Endothelial cell (in vitro differentiated cells): ENCODE measurements around the gene LAD1. TPM values are rescaled to one million over a fixed set of nuclear protein-coding genes. Genes with fewer than 3 reads are reported as not detected.

Experiments
- DNase-seq: peaks from one replicate; pipeline ENCODE4 v3.0.0; 2021; ENCODE audit warnings: low spot score
- H3K27ac Mint-ChIP-seq: one replicate; pipeline ENCODE4 v1.8.0; 2021; ENCODE audit warnings: mixed read lengths, inconsistent platforms; ENCODE audit not compliant: unreplicated experiment
- H3K27me3 Mint-ChIP-seq: one replicate; pipeline ENCODE4 v1.8.0; 2021; ENCODE audit warnings: mild to moderate bottlenecking, moderate library complexity, mixed read lengths, inconsistent platforms; ENCODE audit not compliant: unreplicated experiment
- H3K36me3 Mint-ChIP-seq: one replicate; pipeline ENCODE4 v1.8.0; 2021; ENCODE audit warnings: mild to moderate bottlenecking, low read depth, mixed read lengths, inconsistent platforms; ENCODE audit not compliant: unreplicated experiment
- H3K4me1 Mint-ChIP-seq: one replicate; pipeline ENCODE4 v1.8.0; 2021; ENCODE audit warnings: mild to moderate bottlenecking, mixed read lengths, inconsistent platforms; ENCODE audit not compliant: unreplicated experiment
- H3K4me3 Mint-ChIP-seq: one replicate; pipeline ENCODE4 v1.8.0; 2021; ENCODE audit warnings: mild to moderate bottlenecking, mixed read lengths, inconsistent platforms; ENCODE audit not compliant: unreplicated experiment
- H3K9me3 Mint-ChIP-seq: one replicate; pipeline ENCODE4 v1.8.0; 2021; ENCODE audit warnings: mixed read lengths, inconsistent platforms; ENCODE audit not compliant: unreplicated experiment
- total RNA-seq: library from RNA; stranded (reverse); fragmentation: NEBNext Ultra II Directional; extraction: Animal tissue kit (Norgen Biotek cat#: 25700); gene quantifications from one replicate; pipeline ENCODE4 v1.2.1, GENCODE V29; 2021; ENCODE audit not compliant: unreplicated experiment
- TF ChIP-seq, protein P1 (sequence below): fragments of 200-600 bp; sonication (generic); IDR thresholded peaks from one replicate; pipeline ENCODE4 v1.5.0; 2021; ENCODE audit warnings: antibody characterized with exemption; ENCODE audit not compliant: unreplicated experiment

The LAD1 gene
- total RNA-seq, 1 donor from 2014 or later: 0.59 TPM

DNA sequence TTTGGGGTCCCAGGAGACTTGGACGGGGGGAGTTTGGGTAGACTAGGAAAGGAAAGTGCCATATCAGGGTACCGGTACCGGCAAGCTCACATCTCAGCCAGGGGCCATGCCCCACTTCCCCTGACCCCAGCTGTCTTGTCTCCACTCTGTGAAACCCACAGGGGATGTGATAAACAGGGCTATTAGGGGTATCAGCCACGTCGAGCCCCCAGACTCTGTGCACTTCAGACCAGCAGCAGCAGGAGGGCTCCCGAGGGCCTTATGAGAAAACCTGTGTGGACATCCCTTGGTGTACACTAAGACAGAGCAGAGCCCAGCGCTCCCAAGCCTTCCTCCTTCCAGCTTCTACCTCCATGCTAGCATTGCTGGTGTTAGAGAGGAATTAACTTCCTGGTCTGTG is 68.0 kb downstream of the LAD1 start:
- TF ChIP-seq, protein P1, sequence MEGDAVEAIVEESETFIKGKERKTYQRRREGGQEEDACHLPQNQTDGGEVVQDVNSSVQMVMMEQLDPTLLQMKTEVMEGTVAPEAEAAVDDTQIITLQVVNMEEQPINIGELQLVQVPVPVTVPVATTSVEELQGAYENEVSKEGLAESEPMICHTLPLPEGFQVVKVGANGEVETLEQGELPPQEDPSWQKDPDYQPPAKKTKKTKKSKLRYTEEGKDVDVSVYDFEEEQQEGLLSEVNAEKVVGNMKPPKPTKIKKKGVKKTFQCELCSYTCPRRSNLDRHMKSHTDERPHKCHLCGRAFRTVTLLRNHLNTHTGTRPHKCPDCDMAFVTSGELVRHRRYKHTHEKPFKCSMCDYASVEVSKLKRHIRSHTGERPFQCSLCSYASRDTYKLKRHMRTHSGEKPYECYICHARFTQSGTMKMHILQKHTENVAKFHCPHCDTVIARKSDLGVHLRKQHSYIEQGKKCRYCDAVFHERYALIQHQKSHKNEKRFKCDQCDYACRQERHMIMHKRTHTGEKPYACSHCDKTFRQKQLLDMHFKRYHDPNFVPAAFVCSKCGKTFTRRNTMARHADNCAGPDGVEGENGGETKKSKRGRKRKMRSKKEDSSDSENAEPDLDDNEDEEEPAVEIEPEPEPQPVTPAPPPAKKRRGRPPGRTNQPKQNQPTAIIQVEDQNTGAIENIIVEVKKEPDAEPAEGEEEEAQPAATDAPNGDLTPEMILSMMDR: no peak
- Mint-ChIP-seq H3K9me3 (no peaks in the 10 kb centered on the region), H3K27me3 (peaks cover 2% of the 10 kb centered on the region), H3K36me3 (peaks cover 6% of the 10 kb centered on the region), H3K4me1 (no peaks in the 10 kb centered on the region), H3K27ac (no peak overlapping the region), H3K4me3 (no peak overlapping the region)
- DNase-seq: no peak

Other genes starting within 250 kb of the LAD1 start
- gene TMEM9, start 244.8 kb downstream of the LAD1 start, total RNA-seq: 78.7 TPM
- not detected for gene IGFN1, start 208.5 kb downstream of the LAD1 start, total RNA-seq
- gene PKP1, start 115.8 kb downstream of the LAD1 start, total RNA-seq: 0.64 TPM
- gene TNNT2, start 21.6 kb downstream of the LAD1 start, total RNA-seq: 3.3 TPM
- not detected for gene TNNI1, start 22.4 kb upstream of the LAD1 start, total RNA-seq
- gene PHLDA3, start 69.9 kb upstream of the LAD1 start, total RNA-seq: 25.0 TPM
- 111 TPM for gene CSRP1, start 107.8 kb upstream of the LAD1 start, total RNA-seq
- 101 TPM for gene NAV1, start 139.8 kb upstream of the LAD1 start, total RNA-seq